HG02884 (cell line): Measurements from ENCODE around the gene TICAM2.
"Not testable (repeated sequence)": the region's sequence is repeated elsewhere in the genome, so short reads cannot be mapped to it uniquely, and the experiment has no call there.

Experiments
- ATAC-seq: cut with Tn5 transposase; IDR thresholded peaks from one replicate; pipeline ENCODE4 v1.9.1; 2021; ENCODE audit warnings: mild to moderate bottlenecking, moderate library complexity; ENCODE audit not compliant: unreplicated experiment

Gene TICAM2, protein sequence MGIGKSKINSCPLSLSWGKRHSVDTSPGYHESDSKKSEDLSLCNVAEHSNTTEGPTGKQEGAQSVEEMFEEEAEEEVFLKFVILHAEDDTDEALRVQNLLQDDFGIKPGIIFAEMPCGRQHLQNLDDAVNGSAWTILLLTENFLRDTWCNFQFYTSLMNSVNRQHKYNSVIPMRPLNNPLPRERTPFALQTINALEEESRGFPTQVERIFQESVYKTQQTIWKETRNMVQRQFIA

DNA sequence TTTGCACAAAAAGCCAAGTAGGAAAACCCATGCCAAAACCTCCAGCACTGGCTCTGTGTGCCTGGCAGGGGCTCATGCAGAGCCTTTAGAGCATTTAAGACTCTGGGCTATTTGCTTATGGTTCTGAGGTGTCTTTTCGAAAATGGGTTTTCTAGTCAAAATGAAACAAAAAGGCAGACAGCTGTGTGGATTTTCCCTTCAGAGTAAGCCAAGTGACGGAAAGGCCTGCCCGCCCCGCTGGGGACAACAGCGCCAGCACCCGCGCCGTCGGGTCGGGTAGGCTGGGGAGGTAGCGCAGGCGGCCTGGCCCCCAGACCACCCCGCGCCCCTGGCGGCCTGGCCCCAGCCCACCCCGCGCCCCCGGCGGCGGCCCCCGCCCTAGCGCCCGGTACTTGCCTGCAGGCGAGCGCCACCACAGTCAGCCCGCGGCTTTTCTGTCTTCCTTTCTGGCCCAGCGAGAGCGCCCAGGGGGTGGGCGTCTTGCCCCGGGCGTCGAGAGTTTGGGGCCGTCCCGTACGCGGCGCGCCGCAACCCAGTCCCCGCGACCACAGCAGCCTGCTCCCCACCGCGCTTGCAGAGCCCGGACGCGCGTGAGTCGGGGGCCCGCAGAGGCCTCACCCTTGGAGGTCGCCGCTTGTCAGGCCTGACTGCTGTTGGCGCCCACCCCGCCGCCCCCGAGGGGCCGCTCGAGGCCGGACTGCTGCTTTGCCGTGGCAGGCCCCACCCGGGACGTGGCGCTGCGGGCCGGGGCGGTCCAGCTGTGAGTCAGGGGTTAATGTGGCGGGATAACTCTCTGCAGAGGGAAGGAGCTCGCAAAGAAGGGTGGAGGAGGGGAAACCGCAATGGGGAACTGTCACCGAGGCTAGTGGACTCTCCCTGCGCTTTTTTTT lies at the start of gene TICAM2:
TICAM2 (minus strand) TSS at position 779 of the 890 bp plus-strand sequence. CDS start 21,223 bp downstream, outside the sequence.
- peak; percentile 73 for ATAC-seq

DNA sequence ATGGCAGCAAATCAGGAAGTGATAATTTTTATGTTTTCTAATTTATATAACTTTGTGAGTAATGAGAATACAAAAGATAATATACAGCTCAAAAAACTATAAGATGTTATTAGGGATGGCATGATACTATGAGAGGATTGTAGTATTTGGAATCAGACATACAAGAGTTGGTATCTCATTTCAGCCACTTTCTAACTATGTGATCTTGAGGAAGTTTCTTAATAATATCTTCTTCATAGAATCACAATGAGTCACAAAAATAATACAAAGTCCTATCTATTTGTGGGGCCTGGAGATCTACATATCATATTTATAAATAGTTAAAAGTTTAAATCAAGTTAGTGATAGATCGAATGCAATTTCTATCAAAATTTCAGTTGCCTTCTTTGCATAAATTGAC lies 47.3 kb upstream of the TICAM2 start:
- ATAC-seq: no peak

DNA sequence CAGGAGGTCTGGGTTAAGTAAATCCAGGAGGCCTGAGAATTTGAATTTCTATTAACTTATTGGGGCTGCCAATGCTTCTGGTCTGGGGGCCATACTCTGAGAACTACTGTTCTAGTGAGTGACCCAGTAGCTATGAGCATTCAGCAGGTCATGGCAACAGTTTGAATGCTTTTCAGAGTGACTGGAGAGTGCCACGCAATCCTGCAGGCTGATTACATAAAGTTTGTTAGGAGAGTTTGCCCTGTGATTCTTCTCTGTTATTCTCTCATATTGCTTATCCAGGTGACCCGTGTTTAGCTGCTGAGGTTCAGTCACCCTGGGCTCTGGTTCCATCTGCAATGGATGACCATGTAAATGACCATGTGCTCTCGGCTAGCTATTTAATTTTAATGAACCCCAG lies 45.8 kb upstream of the TICAM2 start:
- no peak for ATAC-seq

DNA sequence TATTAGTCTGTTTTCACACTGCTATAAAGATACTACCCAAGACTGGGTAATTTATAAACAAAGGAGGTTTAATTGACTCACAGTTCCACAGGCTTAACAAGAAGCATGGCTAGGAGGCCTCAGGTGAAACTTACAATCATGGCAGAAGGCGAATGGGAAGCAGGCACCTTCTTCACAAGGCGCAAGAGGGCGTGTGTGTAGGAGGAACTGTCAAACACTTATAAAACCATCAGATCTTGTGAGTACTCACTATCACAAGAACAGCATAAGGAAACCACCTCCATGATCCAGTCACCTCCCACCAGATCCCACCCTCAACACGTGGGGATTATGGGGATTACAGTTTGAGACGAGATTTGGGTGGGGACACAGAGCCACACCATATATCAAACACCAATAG lies 43.1 kb upstream of the TICAM2 start:
- ATAC-seq: not testable (repeated sequence)

DNA sequence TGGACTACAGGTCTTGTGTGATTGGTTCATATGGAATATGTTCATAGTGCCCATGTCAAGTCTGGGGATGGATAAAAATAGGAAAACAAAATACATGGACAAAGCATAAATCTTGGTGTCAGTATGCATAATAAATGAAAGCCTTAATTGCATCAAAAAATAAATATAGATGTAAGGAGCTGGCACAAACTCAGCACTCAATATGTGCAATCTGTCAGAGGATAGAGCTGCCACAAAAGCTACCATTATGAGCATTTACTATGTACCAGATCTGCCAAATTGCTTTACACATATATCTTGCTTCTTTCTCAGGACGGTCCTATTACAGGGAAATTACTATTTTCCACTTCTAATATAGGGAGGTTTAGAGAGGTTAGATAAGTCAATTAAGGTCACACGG lies 41.8 kb upstream of the TICAM2 start:
- ATAC-seq: no peak

DNA sequence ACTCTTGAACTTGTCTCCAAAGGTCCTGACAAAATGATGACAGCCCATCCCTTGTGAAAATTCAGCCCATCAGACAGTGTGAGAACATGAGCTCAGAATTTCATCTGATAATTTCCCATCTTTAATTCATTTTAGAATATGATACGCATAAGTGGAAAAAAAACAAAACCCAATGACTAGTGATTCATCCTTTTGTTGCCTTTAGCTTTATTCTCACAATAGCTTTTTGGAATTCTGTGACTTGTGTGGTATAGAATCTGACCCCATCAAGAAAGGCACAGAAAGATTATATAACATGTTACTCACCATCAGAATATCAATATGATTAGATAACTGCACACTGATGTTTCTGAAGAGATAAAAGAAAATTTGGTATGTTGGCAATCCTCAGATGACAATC lies 39.7 kb upstream of the TICAM2 start:
- no peak for ATAC-seq

DNA sequence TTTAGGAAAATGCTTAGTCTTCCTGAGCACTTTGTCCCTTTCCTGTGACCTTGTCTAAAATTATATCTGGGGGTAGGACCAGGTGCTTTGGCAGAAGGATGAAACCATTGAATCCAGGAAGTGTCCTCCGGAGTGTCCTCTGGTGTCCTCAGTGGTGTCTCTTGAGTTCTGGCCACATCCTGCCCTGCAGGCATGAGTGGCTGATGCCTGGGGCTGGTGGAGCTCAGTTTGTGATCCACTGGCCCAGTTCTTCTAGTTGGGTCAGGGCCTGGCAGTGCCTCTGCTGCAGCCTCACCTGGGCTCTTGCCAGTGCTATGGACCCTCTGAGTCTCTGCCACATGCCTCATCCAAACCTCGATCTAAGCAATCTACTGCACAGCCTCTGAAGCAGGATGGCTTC lies 38.0 kb upstream of the TICAM2 start:
- no peak for ATAC-seq

DNA sequence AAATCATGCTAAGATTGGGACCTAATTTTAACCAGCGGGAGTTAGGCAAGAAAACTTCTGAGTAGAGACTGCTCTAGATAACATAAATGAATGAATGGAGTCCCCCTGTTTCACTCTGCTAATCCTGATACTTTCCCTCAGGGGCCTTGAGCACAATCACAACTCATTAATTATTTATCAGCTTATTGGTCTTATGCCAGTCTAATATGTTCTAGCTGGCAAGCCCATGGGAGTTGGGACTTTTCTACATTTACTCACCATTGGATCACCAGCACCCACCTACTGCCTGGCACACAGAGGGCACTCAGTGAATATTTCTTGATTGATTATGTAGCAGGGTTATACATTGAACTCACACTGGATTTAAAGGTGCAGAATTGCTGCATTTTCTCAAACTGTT lies 37.1 kb upstream of the TICAM2 start:
- no peak for ATAC-seq

DNA sequence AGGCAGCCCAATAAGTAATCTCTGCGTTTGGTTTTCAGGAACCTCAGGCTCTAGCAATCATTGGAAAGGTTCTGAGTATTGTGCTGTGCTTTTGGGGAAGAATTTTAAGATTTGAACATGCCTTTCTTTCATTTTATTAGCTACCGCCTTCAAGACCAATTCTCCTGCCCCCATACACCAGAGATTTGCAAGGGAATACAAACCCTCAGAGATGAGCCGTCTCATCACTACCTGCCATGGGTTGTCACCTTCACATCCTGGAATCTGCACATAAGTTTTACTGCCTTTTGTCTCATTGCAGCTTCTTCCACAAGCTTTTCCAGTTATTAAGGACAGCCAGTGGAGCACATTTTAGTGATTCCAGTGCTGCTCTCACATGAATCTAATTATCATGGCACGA lies 35.2 kb upstream of the TICAM2 start:
- ATAC-seq: no peak

DNA sequence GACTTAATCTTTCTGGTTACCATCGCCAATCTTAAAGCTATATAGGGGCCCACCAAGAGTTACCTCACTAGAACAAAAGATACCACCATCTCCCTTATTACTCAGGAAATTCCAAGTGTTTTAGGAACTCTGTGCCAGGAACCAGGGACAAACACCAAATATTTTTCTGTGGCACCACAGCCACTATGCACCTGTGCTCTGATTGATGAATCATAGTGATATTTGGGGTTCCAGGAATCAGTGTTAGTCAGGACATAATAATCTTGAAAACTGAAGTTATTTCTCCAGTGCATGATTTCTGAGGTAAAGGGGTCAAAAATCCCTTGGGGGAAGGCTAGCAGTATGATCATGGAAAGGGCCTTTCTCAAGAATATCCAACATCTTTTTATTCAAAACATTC lies 33.7 kb upstream of the TICAM2 start:
- ATAC-seq: no peak

DNA sequence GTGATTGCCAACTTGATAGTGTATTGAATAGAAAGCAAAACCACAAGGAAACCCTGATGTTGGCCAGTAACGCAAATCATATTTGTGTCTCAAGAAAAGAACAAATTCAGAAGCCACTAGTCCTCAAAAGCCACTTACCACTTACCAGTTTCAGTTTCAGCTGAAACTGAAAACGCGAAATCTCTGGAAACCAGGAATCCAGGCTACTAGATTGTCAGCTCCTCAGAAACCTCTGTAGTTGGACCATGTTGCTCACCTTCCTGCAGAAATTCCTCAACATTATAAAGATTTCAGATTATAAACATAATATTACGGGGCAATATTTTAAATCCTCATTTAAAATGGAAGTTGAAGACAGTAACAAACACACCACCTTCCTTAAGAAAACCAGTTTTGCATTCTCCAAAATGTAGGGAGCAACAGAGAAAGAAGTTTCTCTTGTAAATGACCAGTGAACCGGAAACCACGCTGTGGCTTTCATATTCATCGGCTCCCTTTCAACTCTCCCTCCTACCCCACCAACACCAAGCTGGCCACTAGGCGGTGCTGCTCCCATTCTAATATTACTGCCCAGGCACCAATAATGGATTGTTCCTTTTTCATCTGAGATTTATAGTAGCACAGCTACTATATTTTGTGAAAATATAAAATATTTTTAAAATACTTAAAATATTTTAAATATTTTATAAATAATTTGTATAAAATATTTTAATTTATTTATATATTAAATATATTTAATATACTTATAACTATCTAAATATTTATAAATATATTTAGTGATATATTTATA lies 32.3 kb upstream of the TICAM2 start:
- ATAC-seq: peak; percentile 55

DNA sequence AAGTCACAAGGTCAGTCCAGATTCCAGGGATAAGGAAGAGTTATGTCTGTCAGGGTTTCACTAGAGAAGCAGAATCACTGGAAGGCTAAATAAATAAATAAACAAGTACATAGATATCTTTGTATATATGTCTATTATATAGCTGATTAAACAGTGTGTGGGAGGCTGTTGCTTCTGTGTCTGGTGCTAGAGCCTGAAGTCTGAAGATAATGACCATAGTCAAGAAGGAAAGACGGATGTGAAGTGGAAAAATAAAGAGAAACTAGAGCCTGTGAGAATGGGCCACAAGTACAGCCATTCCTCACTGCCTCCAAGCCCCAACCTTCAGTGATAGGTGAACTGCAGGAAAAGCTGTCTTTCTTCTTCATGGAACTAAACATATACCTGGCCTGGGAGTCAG lies 27.6 kb upstream of the TICAM2 start:
- ATAC-seq: no peak

DNA sequence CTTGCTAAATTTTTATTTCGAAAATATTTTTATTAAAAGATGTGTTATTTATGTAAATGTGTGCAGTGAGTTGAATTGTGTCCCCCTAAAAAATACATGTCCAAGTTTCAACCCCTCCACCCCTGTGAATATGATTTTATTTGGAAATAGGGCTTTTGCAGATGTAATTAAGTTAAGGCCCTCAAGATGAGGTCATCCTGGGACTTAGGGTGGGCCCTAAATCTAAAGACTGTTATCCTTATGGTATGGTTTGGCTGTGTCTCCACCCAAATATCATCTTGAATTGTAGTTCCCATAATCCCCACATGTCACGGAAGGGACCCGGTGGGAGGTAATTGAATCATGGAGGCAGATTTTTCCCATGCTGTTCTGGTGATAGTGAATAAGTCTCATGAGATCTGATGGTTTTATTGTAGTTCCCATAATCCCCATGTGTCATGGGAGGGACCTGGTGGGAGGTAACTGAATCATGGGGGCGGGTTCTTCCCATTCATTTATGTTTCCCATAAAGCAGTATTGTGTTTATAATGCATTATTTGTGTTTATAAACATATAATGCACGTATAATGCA lies 25.1 kb upstream of the TICAM2 start:
- no peak for ATAC-seq

DNA sequence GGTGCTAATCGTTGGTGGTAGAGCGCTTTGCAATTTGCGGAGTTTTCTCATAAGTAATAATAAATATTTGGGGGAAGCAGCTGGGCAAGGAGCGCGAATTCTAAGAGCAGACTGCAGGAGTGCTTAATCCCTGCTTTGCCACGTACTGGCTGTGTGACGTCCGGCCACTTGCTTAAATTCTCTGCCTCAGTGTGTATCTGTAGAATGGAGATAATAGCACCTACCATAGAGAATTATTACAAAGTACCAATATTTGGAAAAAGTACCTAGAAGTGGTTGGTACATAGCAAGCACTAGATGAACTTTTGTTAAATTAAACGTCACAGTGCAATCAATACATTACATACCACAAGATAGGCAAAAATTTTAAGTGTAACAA lies 24.2 kb upstream of the TICAM2 start:
- peak; percentile 25 for ATAC-seq

DNA sequence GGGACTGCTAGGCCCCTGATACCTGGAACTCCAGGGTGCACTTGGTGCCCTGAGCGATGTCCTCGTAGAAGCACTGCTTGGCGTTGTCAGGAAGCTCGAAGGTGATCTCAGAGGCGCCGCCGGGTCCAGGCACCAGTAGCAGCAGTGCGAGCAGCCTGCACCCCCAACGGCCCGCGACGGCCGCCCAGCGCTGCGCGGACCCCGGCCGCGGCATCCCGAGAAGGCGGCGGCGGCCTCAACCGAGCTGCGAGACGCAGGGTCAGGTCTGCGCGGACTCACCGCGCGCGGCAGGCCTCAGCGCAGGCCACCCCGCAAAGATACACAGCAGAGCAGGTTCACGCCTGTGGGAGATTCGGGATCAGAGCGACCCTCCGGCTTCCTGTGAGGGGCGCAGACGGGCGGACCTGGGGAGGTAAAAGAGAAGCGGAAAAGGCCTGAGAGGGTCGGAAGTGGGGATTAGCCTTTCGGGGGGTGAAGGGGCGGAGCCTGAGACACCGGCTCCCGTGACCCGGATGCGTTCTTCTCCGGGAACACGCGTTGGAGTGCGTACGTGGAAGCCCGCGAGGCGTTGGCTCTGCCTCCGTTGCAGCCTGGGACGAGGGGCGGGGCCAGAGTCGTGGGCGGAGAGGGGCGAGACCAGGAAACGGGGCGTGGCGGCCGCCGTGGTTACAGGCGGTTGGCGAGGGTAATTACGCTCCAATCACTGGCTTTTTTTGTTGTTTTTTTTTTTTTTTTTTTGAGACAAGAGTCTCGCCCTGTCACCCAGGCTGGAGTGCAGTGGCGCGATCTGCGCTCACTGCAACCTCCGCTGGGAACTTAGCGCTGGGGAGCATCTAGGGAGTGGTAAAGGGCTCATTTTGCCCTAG lies 23.5 kb upstream of the TICAM2 start, which contains the start of gene TMED7:
TMED7 (minus strand) TSS at position 458 of the 866 bp plus-strand sequence; CDS start at position 214, 244 bp downstream.
- ATAC-seq: peak; percentile 84

DNA sequence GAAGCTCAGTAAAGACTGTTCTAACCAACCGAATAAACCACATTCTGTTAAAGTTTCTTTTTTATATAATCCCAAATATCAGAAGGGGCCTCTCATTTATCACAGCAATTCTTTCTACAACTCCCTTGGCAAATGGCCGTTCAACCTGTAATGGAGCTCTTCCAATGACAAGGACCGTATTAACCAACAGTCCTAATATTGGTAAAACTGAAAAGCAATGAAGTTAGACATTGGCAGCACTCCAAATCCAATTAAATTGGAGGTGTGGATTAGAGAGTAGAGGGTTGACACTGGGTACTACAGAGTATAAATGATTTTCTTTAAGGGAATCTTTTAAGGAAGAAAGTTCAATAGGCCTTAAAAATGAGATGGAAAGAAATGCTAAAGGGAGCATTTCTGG lies 22.7 kb upstream of the TICAM2 start:
- no peak for ATAC-seq

DNA sequence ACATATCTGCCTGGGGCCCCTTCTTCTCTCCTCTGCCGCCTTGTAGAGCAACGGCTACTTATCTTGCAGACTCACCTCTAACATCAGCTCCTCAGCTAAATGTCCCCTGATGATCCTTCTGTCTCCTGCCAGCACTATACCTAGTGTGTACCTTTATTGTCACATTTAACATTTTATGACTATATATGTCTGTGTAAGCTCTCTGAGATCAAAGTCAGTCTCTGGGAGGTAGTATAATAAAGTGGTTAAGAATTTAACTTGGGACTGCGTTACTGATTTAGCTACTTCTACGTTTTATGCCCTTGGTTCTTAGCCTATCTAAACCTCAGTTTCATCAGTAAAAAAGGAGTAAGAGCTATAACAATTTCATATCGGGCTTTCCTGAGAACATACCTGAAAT lies 21.4 kb upstream of the TICAM2 start:
- ATAC-seq: no peak

DNA sequence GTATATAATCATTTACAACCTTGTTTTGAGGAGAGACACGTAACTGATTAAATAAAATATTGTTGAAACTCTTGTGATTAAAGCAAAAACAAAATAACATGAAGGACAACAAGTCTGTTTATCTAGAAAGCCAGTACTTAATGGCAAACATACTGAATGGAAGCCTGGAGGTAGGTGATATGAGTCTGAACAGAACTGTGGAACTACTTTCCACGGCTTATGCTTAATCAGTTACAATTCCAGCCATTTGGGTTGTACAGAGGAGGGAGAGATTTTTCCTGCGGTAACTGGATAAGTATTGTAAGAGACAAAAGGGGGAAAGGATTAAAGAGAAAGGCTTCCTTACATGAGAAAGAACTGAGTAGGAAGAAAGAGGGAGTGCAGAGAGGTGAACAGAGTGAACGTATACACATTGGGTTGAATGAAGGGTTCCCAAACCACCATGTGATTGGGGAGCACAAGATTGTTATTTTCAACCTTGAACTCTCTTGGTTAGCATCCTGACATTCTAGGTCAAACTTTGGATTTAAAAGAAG lies 19.2 kb upstream of the TICAM2 start:
- no peak for ATAC-seq

DNA sequence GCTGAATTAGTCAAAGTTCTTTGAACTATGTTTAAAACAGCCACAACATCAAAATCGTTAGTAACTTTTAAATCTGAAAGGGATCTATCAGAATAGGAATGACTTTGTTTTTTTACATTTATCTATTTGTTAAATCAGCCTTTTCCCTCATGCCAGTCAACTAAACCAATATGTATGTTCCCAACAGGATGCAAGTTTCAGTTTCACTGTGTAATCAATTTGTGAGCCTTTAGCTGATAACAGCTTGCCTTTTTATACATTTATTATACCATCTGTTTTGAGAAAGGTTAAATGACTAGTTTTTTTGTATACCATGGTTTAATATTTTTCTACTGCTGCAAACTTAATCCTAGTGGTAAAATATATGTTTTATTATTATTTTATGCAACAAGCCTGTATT lies 14.6 kb upstream of the TICAM2 start:
- ATAC-seq: no peak

DNA sequence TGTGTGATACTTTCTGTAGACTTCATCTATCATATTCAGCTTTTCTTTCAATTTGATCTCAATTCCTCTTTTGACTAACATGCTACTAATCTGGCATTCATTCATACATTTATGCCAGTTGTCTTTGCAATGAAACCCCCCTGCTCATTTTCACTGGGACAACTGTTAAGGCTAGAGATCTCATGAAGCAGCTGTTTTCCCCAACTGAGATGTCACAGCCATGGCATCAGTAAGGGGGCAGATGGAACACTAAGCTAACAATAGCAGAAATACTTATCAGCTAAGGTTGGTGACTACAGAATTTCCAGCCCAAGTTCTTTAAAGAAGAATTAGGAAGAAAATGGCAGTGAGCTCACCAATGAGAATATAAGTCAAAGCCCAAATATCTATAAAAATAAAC lies 14.2 kb upstream of the TICAM2 start:
- ATAC-seq: no peak
